ENCODE measurements around the gene KLK10. TPM values are rescaled to one million over a fixed set of nuclear protein-coding genes. Genes with fewer than 3 reads are reported as not detected.
"Not testable (repeated sequence)": the region's sequence is repeated elsewhere in the genome, so short reads cannot be mapped to it uniquely, and the experiment has no call there.

Gene KLK10
- total RNA-seq, 6 donors from 2014 or later: 4.8 to 21.7 (median 18.6) TPM; not detected in 1

DNA sequence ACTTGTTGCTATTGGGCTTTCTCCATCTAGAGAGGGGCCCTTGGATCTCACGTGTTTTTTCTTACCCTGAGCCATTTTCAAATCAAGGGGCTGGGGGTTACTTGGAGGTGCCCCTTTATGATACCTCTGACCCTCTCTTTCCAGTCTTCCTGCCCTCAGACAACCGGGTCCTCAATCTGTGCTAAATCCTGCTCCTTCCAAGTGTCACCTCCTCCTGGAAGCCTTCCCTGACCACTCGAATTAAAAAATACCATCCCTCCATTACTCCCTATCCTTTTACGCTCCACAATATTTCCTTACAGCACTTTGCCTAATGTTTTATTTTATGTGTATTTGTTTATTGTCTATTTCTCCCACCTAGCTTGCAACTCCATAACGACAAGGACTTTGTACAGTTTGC, 21.4 kb downstream of the KLK10 start:
- WGBS, 2 donors: 65% methylated on average over 5 of the region's 5 CpGs
- no peak for DNase-seq
- H3K9me3 ChIP-seq: no peaks in the 10 kb centered on the region
- H3K4me1 ChIP-seq: peaks cover 0 to 6% (median 0%) of the 10 kb centered on the region in 4 donors
- TF ChIP-seq, protein P1, sequence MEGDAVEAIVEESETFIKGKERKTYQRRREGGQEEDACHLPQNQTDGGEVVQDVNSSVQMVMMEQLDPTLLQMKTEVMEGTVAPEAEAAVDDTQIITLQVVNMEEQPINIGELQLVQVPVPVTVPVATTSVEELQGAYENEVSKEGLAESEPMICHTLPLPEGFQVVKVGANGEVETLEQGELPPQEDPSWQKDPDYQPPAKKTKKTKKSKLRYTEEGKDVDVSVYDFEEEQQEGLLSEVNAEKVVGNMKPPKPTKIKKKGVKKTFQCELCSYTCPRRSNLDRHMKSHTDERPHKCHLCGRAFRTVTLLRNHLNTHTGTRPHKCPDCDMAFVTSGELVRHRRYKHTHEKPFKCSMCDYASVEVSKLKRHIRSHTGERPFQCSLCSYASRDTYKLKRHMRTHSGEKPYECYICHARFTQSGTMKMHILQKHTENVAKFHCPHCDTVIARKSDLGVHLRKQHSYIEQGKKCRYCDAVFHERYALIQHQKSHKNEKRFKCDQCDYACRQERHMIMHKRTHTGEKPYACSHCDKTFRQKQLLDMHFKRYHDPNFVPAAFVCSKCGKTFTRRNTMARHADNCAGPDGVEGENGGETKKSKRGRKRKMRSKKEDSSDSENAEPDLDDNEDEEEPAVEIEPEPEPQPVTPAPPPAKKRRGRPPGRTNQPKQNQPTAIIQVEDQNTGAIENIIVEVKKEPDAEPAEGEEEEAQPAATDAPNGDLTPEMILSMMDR (IDR thresholded peaks at IDR 0.05): no peak
- no peak for TF ChIP-seq POLR2AphosphoS5 (IDR thresholded peaks at IDR 0.05)
- TF ChIP-seq EP300 (IDR thresholded peaks at IDR 0.05): no peak
- no peak for TF ChIP-seq POLR2A (IDR thresholded peaks at IDR 0.05)
- no peak overlapping the region for H3K27ac ChIP-seq
- H3K36me3 ChIP-seq: no peaks in the 10 kb centered on the region
- no peak overlapping the region for H3K4me3 ChIP-seq
- no peak for ATAC-seq (ENCODE audit: low FRiP score in 2 of 2)
- H3K27me3 ChIP-seq: peaks cover 0 to 15% (median 3%) of the 10 kb centered on the region in 4 donors

DNA sequence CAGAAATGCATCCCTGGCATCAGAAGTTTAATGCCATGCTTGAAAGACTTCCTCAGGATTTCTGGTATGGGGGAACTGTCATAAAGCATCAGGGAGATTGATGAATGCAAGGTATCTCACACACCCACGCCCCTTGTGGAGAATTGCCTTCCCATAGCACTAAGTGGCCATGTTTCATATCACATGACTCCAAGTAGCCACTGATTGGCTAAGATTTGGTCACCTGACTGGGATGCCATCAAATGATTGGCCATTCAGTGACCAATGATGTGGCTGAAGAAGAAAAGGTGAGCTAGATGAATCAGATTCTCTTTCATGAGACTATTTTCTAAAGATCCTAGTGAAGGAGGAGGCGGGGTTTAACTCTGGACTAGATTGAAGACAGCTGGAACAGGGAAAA, 25.4 kb downstream of the KLK10 start:
- Histone ChIP-seq H3K36me3 (no peaks in the 10 kb centered on the region), H3K9me3 (no peaks in the 10 kb centered on the region), H3K4me1 (no peaks in the 10 kb centered on the region), H3K27me3 (no peaks in the 10 kb centered on the region), H3K27ac (no peak overlapping the region), H3K4me3 (no peak overlapping the region)
- WGBS, 2 donors: 68 to 76% methylated on average over 2 of the region's 2 CpGs
- TF ChIP-seq, protein P1 (IDR thresholded peaks at IDR 0.05): no peak
- no peak for TF ChIP-seq EP300 (IDR thresholded peaks at IDR 0.05)
- TF ChIP-seq POLR2AphosphoS5 (IDR thresholded peaks at IDR 0.05): no peak
- no peak for TF ChIP-seq POLR2A (IDR thresholded peaks at IDR 0.05)
- no peak for DNase-seq
- ATAC-seq (ENCODE audit: low FRiP score in 2 of 2): no peak

DNA sequence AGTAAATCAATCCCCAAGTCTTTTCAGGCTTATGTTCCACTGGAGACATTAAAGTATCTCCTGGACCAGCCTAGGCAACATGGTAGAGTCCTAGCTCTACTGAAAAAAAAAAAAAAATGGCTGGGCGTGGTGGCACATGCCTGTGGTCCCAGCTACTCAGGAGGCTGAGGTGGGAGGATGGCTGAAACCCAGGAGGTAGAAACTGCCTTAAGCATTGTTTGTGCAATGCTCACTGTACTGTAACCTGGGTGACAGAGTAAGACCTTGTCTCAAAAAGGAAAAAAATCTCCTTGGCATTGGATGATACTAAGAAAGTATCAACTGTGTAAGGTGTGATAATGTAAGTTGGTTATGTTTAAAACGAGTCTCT, 26.9 kb downstream of the KLK10 start:
- H3K27ac ChIP-seq: no peak overlapping the region
- H3K27me3 ChIP-seq: no peaks in the 10 kb centered on the region
- TF ChIP-seq, protein P1 (IDR thresholded peaks at IDR 0.05): no peak
- TF ChIP-seq POLR2AphosphoS5 (IDR thresholded peaks at IDR 0.05): no peak
- TF ChIP-seq POLR2A (IDR thresholded peaks at IDR 0.05): no peak
- no peak for TF ChIP-seq EP300 (IDR thresholded peaks at IDR 0.05)
- ATAC-seq (ENCODE audit: low FRiP score in 2 of 2): no peak
- WGBS, 2 donors: 62 to 69% methylated on average over 2 of the region's 2 CpGs
- H3K36me3 ChIP-seq: no peaks in the 10 kb centered on the region
- H3K9me3 ChIP-seq: no peaks in the 10 kb centered on the region
- no peak overlapping the region for H3K4me3 ChIP-seq
- DNase-seq: no peak
- no peaks in the 10 kb centered on the region for H3K4me1 ChIP-seq

DNA sequence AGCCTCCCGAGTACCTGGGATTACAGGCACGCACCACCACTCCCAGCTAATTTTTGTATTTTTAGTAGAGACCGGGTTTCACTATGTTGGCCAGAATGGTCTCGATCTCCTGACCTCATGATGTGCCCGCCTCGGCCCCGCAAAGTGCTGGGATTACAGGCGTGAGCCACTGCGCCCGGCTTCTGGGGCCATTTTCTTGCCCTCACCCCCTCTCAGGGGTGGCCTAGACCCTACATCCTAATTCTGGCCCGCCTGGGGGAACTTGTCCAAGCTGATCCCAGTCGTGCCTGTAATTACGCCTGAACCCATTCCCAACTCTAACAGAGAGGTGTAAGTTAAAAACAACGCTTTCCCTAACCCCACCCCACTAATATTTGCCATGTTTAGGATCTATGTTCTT, 35.1 kb downstream of the KLK10 start:
- H3K4me1 ChIP-seq; H3K27me3 ChIP-seq; H3K4me3 ChIP-seq; H3K27ac ChIP-seq; ATAC-seq (ENCODE audit: low FRiP score in 2 of 2); DNase-seq; H3K9me3 ChIP-seq; H3K36me3 ChIP-seq: not testable (repeated sequence)
- 76 to 78% methylated on average over 12 to 14 of the region's 14 CpGs for WGBS, 2 donors

DNA sequence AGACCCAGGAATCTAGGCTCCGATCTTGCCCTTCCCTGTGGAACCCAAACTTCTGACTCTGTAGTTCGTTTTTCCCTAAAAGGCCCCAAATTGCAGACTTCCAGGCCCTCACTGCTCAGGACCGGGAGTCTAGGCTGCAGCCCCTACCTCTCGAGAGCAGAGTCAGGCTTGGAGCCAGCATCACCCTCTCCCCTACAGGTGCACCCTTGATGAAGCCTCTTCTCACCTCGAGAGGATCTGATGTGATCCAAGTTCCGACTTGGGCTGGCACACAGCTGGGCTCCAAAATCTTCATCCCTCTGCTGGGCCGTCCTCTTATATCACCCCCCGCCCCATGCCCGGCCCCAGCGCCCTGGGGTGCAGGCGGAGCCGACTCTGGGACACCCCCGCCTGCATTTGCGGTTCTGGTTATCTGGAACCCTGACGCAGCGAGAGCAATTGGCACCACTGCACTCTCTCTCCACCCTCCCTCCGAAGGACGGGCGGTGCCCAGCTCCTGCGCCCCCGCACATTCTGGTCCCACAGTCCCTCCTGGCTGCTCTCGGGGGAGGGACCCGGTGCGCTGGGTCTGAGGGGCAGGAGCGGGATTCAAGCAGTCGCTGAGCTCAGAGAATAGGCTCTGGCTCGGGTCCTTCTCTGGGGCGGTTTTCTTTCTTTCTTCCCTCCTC, 35.8 kb downstream of the KLK10 start, which contains the start of gene KLK7:
TSS of gene KLK7 (minus strand) at position 293 of the 668 bp plus-strand sequence. CDS start 1,518 bp downstream, outside the sequence.
- ATAC-seq (ENCODE audit: low FRiP score in 2 of 2): no peak
- Histone ChIP-seq H3K4me3 (no peak within 1 kb of the TSS), H3K27me3 (no peaks in the 10 kb centered on the region), H3K9me3 (no peaks in the 10 kb centered on the region), H3K4me1 (no peaks in the 10 kb centered on the region), H3K27ac (no peak within 1 kb of the TSS), H3K36me3 (no peaks in the 10 kb centered on the region)
- TF ChIP-seq, protein P1 (IDR thresholded peaks at IDR 0.05): no peak
- TF ChIP-seq POLR2AphosphoS5 (IDR thresholded peaks at IDR 0.05) (no peak), EP300 (IDR thresholded peaks at IDR 0.05) (no peak), POLR2A (IDR thresholded peaks at IDR 0.05) (no peak)
- WGBS, 2 donors: 15 to 19% methylated on average over 9 to 28 of the region's 28 CpGs
- DNase-seq: no peak

Measured in upper lobe of left lung (tissue), 6 donors.